NCI-H345 treated with DMSO at 0.1 percent for 48 hours (cell line): ENCODE measurements around the gene GUCA1C.

ENCODE experiments used
- DNase-seq: peaks from one replicate; lab custom pipeline; 2025; ENCODE audit not compliant: unreplicated experiment; lab: John Stamatoyannopoulos, UW

GUCA1C gene

DNA sequence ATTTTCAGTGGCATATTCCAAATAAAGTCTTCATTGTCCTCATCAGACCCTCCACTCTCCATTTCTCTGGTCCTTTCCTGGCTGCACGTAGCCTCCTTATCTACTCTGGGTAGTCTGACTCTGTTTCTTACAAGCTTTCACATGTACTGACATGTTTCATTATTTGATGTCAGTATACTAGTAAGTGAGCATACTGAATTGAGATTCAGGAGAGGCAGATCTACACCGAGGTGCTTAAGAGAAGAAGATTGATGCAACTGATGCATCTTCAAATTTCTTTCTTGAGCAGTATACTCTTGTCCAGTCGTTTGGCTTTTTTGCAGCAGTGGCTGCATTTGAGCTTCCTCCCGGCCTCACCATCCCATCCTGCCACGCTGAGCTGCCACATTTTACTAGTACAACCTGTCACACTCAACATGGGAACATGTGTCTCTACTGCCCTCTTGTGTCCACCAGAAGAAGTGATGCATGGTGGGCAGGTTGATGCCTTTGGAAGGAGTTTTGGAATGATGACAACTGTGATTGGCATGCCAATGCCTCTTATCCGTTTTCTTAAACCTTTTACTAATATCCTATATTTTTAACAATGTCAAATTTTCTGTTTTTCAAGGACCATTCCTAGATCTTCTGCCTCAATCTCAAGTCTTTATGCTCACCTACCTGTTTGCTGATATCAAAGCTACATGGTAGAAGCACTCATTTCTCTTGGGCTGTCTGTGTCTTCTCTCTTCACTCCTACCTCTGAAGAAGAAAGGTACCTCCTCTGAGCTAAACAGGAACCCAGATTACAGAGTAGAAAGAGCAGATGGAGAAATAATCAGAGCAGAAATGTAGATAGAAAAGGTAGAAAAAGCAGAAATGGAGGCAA is 38.7 kb downstream of the GUCA1C start:
- DNase-seq, result peak; percentile 52

DNA sequence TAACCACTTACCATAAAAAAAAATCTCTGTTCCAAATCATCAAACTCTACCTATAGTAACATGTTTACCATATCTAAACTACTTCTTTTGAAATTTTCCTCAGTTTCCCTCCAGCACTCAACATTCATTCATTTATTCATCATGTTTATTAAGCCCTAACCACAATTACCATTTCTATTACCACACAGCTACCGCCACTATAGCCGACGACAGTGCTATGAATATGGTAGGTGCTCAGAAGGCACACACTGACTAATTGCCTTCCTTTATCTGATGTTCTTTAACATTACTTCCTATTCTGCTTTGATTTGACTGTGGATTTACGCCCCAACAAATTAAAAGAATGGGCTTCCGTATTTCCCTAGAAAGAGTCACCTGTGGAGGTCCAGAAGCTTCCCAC is 43.9 kb downstream of the GUCA1C start:
- no peak for DNase-seq

DNA sequence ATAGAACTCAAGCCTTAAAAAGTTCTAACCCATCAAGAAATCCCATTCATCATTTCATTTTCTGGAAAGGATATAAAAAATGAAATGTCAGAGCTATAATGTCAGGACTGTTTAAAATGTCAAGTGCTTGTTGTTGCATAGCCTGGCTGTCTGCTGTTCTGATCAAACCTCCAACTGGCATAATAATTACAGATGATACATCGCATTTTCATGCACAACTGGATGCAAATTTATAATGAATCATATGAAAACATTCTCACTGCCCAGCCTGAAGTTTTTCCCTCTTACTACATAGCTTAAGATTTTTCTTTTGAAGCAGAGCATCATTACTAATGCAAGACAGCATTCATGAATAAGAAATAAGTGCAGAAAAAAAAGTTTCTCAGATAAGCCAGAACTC is 46.5 kb downstream of the GUCA1C start:
- DNase-seq, result no peak

DNA sequence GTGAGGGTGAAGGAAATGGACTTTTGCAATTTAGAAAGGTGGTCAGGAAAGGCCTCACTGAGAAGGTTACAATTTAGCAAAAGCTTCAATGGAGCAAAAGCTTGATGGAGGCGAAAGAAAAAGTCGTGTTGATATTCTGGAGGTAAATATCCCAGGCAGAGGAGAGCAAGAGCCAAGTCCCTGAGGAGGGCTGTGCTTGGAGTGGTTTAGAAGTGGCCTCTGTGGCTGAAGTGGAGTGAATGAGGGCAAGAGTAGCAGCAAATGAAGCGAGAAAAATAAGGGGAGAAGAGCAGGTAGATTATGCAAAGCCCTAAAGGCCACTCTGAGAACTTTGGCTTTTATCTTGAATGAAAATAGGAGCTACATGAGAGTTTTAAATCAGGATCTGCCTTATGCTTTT is 54.1 kb downstream of the GUCA1C start:
- DNase-seq, result no peak

DNA sequence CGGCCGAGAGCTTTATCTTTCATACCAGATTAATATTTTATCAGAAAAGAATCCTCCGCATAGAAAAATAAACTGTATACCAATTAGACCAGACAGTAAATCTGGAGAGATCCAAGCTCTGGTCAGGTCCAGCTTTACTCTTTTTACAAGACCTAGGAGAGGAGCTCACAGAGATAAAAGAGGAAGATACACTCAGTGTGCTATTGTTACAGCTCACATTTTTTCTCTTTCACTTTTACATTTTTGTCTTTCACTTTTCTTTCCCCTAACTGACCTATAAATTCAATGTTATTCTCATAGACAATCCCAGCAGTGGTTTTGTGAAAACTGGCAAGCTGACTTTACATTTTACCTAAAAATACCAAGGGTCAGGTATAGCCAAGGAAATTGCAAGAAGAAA is 55.8 kb downstream of the GUCA1C start:
- DNase-seq, result no peak

DNA sequence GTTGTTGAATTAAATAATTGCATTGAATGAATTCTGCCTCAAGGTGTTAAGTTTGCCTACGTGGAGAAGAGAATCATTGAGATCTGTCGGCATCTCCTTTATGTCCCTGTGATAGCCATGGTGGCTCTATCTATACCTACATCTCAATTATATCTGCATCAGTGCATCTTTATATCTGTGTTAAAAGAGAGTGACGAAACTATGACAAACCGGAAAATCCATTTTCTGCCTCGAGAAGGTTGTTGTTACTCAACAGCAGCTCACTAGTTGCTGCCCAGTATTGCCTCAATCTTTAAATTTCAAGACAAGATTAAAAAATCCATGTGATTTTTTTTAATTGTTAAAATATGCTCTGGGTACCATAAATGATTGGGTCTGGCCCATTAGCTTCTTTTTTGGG is 58.7 kb downstream of the GUCA1C start:
- DNase-seq, result no peak

DNA sequence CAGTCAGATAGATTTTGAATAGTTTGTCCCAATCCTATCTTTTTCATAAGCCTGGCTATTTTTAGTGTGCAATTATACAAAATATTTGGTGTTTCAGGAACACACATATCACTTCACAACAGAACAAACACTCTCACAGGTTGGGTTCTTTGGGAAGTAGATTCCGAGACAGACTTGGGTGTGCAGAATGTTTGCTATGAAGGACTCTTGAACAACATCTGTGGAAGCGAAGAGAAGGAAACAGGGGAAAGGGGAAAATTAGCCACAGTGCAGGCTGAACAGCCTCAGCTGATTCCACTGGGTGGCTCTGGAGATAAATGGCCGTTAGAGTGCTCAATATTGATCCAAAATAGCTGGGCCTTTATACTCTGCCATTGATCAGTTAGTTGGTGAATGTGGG is 61.8 kb downstream of the GUCA1C start:
- no peak for DNase-seq

DNA sequence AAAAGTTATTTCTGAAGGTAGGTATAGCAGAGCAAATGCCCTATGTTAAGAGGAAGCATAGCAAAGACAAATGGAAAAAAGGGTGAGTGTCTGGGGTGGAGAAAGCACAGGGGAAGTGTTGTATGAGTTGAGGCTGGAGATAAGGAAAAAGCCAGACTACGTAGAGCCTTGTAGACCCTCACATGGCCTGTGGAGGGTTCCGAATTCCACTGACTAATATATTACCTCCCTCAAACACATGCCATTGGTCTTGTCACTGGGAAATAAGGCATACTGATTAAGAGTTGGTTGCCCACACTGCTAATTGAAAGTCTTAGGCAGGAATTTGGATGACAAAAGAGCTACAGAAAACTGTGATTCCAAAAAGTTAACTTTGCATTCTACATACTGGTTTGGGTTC is 65.9 kb downstream of the GUCA1C start:
- no peak for DNase-seq

DNA sequence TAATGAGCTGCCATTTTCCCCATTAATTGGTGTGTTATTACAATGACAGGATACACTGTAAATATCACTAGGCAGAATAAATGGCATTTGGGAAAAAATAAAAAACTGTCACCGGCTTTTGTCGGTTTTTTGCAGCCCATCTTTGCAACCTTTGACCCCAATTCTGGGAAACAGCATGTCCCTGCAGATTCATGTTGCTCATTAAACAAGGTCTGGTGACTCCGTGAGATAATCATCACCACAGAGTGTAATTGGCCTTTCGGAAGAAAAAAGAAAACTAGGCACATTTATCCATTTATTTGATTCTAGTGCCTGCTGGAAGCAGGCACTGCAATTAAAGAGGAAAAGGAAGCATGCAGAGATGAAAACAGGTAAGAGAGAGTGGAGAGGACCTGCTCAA is 66.6 kb downstream of the GUCA1C start:
- DNase-seq, result no peak

DNA sequence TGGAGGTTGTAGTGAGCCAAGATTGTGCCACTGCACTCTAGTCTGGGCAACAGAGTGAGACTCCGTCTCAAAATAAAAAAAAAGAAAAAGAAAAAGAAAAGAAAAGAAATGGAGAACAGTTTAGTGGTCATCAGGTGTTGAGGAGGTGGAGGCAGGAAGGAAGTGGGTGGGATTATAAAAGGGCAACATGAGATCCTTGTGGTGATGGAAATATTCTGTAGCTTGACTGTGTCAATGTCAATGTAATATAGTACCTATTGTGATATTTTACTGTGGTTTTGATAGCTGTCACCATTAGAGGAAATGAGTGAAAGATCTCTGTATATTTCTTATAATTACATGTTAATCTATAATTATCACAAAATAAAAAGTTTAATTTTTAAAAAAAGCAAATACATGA is 70.3 kb downstream of the GUCA1C start:
- DNase-seq, result no peak

DNA sequence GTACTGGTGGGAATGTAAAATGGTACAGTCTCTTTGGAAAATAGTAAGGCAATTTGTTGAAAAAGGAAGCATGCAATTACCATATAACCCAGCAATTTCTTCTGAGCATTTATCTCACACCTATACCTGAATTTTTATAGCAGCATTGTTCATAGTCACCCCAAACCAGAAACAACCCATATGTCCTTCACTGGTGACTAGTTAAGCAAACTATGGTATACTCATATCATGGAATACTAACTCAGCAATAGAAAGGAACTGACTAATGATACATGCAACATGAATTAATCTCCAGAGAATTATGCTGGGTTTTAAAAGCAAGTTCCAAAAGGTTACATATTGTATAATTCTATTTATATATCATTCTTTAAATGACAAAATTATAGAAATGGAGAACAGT is 70.9 kb downstream of the GUCA1C start:
- no peak for DNase-seq

DNA sequence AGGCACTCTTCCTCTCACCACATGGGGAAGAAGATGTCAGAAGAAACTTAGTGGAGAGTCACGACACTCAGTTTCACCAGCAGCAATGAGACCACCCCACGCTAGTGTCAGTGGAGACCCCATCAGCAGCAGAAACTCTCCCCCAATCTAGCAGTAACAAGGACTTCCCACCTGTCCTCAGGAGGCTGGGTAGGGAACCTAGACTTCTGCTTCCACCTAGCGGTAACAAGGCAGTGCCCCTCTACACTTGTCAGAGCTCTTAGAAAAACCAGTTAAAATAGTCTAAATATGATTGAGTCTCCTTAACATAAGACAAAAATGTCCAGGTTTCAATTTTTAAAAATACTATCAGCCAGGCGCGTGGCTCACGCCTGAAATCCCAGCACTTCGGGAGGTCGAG is 73.8 kb downstream of the GUCA1C start:
- DNase-seq, result no peak

DNA sequence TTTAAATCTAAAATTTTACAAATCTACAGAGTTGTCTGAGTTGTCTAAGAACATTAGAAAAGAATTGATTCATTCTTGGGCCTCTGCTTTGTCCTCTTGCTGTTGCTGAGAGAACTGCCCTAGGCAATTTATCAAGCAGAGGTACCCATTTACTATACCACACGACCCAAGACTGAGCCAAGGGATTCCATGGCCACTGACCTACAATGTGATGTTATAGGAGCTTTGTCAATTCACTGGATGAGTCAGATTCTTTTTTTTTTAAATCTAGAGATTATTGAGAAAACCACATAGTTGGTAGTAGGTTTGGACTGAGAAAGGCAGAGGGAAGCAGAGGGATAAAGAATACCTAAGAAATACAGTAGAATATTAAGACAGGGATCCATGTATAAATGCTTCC is 75.8 kb downstream of the GUCA1C start:
- no peak for DNase-seq

DNA sequence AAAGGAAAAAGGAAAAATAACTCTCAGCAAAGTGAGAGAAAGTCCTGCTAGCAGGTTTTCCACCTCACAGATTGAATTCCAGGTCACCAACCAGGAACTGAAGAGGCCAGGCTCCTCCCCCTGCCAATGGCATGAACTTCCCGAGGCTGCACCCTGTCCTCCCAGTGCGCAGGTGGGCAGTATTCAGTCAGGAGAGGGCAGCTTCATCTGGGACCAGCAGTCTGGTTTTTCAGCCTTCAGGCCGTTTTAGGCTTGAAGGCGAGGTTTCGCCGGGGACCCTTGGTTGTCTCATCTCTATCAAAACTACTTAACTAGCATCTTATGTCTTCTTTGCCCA is 89.9 kb downstream of the GUCA1C start:
- no peak for DNase-seq

DNA sequence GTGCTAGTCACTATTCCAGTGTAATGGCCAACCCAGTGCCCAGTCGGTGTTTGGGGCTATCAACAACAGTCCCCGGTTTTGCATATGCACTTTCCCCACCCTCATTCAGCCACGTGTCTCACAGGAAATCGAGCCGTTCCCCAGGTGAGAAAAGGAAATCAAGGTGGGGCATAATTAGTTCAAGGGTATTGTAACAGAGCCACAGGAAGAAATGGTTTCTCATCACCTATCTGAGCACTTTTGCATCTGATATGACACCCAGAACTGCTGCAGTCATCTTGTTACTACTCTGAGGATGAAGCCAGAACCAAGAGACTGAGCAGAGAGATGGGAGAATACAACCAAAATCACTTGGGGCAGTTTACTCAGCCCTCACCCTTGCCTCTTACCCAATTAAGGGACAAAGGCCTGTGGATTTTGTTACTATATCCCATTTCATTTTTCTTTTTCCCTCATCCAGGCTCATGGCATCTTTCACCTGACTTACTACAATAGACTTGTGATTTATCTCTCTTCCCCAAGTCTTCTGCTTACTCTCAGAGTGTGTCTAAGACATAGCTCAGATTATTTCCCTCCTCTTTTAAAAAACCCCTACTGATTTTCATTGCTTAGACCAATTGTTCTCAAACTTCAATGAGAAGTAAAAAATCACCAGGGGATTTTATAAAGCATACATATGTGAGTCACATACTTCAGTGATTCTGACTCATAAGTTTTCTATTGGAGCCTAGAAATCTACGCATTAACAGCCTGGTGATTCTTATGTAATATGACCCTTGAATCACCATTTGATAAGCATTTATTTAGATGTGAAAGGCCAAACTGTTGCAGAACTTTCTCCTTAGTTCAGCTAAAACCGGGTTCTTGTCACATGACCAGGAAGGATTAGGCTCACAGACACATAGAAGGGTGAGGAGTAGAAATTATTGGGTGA is 90.5 kb downstream of the GUCA1C start:
- no peak for DNase-seq

DNA sequence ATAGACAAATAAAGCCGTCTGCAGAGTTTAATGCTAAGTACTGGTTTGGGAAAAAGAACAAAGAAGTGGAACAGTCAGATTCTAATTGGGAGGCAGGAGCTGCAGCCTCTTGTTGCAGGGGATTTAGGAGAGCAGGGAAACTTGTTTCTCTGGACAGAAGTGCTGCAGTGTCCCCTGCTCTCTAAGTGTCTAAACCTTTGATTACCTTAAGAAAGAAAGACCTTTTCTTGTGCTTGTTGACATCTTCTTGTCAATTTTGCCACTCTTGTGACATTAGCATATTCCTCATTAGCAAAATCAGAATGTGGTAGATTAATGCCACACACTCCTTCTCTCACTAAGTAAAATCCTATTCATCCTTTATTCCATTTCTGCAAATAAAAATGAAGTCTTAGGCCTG is 92.3 kb downstream of the GUCA1C start:
- DNase-seq, result no peak
